WTC11 (cell line): ENCODE data around the gene VPS8.

Source experiments
- CREB1 ChIP-seq: sonication (generic); formaldehyde crosslinking; IDR thresholded peaks from 2 replicates; pipeline ENCODE4 v1.8.0; 2023; ENCODE audit warnings: mild to moderate bottlenecking, missing genetic modification reagents
- GABPB1 ChIP-seq: sonication (generic); formaldehyde crosslinking; IDR thresholded peaks from 2 replicates; pipeline ENCODE4 v1.8.1; 2023; ENCODE audit warnings: mild to moderate bottlenecking, missing genetic modification reagents
- IRF2 ChIP-seq: sonication (generic); formaldehyde crosslinking; IDR thresholded peaks from 2 replicates; pipeline ENCODE4 v1.8.0; 2022; ENCODE audit warnings: low read depth, missing genetic modification reagents, borderline replicate concordance
- JUN ChIP-seq: sonication (generic); formaldehyde crosslinking; IDR thresholded peaks from 2 replicates; pipeline ENCODE4 v1.8.0; 2023; ENCODE audit warnings: mild to moderate bottlenecking, missing genetic modification reagents
- MYBL2 ChIP-seq: sonication (generic); formaldehyde crosslinking; IDR thresholded peaks from 2 replicates; pipeline ENCODE4 v1.8.1; 2023; ENCODE audit warnings: mild to moderate bottlenecking, moderate library complexity, missing genetic modification reagents
- TF ChIP-seq, protein P1 (sequence below): sonication (generic); formaldehyde crosslinking; IDR thresholded peaks from 2 replicates; pipeline ENCODE4 v1.8.0; 2022; ENCODE audit warnings: mild to moderate bottlenecking, missing genetic modification reagents
- TF ChIP-seq, protein P2 (sequence below): sonication (generic); formaldehyde crosslinking; IDR thresholded peaks from 2 replicates; pipeline ENCODE4 v1.8.0; 2022; ENCODE audit warnings: mild to moderate bottlenecking, missing genetic modification reagents
- TF ChIP-seq, protein P3 (sequence below): sonication (generic); formaldehyde crosslinking; IDR thresholded peaks from 2 replicates; pipeline ENCODE4 v1.8.1; 2022; ENCODE audit warnings: mild to moderate bottlenecking, moderate library complexity, missing genetic modification reagents
- TF ChIP-seq, protein P4 (sequence below): fragments of 200-600 bp; IDR thresholded peaks from 2 replicates; pipeline ENCODE4 v1.8.0; 2022; ENCODE audit warnings: antibody characterized with exemption
- TF ChIP-seq, protein P5 (sequence below): sonication (generic); formaldehyde crosslinking; IDR thresholded peaks from 2 replicates; pipeline ENCODE4 v1.8.0; 2023; ENCODE audit warnings: missing genetic modification reagents, mild to moderate bottlenecking, borderline replicate concordance
- TF ChIP-seq, protein P6 (sequence below): sonication (generic); formaldehyde crosslinking; IDR thresholded peaks from 2 replicates; pipeline ENCODE4 v1.8.1; 2022; ENCODE audit warnings: low read depth, mild to moderate bottlenecking, moderate library complexity, missing genetic modification reagents, borderline replicate concordance
- TF ChIP-seq, protein P7 (sequence below): sonication (generic); formaldehyde crosslinking; IDR thresholded peaks from 2 replicates; pipeline ENCODE4 v1.8.0; 2022; ENCODE audit warnings: missing genetic modification reagents
- TF ChIP-seq, protein P8 (sequence below): sonication (generic); formaldehyde crosslinking; IDR thresholded peaks from 2 replicates; pipeline ENCODE4 v1.8.0; 2023; ENCODE audit warnings: mild to moderate bottlenecking, missing genetic modification reagents
- TF ChIP-seq, protein P9 (sequence below): sonication (generic); formaldehyde crosslinking; IDR thresholded peaks from 2 replicates; pipeline ENCODE4 v1.8.0; 2022; ENCODE audit warnings: mild to moderate bottlenecking, missing genetic modification reagents

DNA sequence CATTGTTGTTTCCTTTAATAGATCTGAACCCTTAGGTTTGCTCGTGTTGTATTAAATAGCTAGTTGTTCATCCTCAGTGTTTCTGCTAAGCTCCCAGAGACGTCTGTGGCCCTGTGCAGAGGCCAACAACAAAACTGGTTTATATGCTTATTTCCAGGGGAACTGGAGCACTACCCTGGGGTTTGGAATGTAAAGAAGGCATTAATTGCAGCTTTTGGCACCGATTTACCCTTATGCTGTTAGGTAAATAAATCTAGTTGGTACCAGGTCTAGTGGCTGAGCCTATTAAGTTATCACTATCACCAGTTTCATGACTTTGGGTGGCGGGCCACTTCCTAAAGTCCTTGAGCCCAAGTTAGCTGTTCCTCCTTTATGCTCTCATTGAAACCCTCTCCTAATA is 12.0 kb downstream of the VPS8 start:
- TF ChIP-seq, protein P1, sequence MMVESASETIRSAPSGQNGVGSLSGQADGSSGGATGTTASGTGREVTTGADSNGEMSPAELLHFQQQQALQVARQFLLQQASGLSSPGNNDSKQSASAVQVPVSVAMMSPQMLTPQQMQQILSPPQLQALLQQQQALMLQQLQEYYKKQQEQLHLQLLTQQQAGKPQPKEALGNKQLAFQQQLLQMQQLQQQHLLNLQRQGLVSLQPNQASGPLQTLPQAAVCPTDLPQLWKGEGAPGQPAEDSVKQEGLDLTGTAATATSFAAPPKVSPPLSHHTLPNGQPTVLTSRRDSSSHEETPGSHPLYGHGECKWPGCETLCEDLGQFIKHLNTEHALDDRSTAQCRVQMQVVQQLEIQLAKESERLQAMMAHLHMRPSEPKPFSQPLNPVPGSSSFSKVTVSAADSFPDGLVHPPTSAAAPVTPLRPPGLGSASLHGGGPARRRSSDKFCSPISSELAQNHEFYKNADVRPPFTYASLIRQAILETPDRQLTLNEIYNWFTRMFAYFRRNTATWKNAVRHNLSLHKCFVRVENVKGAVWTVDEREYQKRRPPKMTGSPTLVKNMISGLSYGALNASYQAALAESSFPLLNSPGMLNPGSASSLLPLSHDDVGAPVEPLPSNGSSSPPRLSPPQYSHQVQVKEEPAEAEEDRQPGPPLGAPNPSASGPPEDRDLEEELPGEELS, result no peak
- TF ChIP-seq, protein P2, sequence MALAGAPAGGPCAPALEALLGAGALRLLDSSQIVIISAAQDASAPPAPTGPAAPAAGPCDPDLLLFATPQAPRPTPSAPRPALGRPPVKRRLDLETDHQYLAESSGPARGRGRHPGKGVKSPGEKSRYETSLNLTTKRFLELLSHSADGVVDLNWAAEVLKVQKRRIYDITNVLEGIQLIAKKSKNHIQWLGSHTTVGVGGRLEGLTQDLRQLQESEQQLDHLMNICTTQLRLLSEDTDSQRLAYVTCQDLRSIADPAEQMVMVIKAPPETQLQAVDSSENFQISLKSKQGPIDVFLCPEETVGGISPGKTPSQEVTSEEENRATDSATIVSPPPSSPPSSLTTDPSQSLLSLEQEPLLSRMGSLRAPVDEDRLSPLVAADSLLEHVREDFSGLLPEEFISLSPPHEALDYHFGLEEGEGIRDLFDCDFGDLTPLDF (CRISPR knock-in tag), result no peak
- TF ChIP-seq, protein P3, sequence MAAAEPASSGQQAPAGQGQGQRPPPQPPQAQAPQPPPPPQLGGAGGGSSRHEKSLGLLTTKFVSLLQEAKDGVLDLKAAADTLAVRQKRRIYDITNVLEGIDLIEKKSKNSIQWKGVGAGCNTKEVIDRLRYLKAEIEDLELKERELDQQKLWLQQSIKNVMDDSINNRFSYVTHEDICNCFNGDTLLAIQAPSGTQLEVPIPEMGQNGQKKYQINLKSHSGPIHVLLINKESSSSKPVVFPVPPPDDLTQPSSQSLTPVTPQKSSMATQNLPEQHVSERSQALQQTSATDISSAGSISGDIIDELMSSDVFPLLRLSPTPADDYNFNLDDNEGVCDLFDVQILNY (CRISPR knock-in tag), result no peak
- TF ChIP-seq, protein P4, sequence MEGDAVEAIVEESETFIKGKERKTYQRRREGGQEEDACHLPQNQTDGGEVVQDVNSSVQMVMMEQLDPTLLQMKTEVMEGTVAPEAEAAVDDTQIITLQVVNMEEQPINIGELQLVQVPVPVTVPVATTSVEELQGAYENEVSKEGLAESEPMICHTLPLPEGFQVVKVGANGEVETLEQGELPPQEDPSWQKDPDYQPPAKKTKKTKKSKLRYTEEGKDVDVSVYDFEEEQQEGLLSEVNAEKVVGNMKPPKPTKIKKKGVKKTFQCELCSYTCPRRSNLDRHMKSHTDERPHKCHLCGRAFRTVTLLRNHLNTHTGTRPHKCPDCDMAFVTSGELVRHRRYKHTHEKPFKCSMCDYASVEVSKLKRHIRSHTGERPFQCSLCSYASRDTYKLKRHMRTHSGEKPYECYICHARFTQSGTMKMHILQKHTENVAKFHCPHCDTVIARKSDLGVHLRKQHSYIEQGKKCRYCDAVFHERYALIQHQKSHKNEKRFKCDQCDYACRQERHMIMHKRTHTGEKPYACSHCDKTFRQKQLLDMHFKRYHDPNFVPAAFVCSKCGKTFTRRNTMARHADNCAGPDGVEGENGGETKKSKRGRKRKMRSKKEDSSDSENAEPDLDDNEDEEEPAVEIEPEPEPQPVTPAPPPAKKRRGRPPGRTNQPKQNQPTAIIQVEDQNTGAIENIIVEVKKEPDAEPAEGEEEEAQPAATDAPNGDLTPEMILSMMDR, result no peak
- TF ChIP-seq, protein P5, sequence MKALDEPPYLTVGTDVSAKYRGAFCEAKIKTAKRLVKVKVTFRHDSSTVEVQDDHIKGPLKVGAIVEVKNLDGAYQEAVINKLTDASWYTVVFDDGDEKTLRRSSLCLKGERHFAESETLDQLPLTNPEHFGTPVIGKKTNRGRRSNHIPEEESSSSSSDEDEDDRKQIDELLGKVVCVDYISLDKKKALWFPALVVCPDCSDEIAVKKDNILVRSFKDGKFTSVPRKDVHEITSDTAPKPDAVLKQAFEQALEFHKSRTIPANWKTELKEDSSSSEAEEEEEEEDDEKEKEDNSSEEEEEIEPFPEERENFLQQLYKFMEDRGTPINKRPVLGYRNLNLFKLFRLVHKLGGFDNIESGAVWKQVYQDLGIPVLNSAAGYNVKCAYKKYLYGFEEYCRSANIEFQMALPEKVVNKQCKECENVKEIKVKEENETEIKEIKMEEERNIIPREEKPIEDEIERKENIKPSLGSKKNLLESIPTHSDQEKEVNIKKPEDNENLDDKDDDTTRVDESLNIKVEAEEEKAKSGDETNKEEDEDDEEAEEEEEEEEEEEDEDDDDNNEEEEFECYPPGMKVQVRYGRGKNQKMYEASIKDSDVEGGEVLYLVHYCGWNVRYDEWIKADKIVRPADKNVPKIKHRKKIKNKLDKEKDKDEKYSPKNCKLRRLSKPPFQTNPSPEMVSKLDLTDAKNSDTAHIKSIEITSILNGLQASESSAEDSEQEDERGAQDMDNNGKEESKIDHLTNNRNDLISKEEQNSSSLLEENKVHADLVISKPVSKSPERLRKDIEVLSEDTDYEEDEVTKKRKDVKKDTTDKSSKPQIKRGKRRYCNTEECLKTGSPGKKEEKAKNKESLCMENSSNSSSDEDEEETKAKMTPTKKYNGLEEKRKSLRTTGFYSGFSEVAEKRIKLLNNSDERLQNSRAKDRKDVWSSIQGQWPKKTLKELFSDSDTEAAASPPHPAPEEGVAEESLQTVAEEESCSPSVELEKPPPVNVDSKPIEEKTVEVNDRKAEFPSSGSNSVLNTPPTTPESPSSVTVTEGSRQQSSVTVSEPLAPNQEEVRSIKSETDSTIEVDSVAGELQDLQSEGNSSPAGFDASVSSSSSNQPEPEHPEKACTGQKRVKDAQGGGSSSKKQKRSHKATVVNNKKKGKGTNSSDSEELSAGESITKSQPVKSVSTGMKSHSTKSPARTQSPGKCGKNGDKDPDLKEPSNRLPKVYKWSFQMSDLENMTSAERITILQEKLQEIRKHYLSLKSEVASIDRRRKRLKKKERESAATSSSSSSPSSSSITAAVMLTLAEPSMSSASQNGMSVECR (CRISPR knock-in tag), result no peak
- TF ChIP-seq MYBL2 (no peak), IRF2 (CRISPR knock-in tag) (no peak), CREB1 (CRISPR knock-in tag) (no peak), JUN (CRISPR knock-in tag) (no peak), GABPB1 (CRISPR knock-in tag) (no peak)
- TF ChIP-seq, protein P6, sequence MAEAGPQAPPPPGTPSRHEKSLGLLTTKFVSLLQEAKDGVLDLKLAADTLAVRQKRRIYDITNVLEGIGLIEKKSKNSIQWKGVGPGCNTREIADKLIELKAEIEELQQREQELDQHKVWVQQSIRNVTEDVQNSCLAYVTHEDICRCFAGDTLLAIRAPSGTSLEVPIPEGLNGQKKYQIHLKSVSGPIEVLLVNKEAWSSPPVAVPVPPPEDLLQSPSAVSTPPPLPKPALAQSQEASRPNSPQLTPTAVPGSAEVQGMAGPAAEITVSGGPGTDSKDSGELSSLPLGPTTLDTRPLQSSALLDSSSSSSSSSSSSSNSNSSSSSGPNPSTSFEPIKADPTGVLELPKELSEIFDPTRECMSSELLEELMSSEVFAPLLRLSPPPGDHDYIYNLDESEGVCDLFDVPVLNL, result no peak
- TF ChIP-seq, protein P7, sequence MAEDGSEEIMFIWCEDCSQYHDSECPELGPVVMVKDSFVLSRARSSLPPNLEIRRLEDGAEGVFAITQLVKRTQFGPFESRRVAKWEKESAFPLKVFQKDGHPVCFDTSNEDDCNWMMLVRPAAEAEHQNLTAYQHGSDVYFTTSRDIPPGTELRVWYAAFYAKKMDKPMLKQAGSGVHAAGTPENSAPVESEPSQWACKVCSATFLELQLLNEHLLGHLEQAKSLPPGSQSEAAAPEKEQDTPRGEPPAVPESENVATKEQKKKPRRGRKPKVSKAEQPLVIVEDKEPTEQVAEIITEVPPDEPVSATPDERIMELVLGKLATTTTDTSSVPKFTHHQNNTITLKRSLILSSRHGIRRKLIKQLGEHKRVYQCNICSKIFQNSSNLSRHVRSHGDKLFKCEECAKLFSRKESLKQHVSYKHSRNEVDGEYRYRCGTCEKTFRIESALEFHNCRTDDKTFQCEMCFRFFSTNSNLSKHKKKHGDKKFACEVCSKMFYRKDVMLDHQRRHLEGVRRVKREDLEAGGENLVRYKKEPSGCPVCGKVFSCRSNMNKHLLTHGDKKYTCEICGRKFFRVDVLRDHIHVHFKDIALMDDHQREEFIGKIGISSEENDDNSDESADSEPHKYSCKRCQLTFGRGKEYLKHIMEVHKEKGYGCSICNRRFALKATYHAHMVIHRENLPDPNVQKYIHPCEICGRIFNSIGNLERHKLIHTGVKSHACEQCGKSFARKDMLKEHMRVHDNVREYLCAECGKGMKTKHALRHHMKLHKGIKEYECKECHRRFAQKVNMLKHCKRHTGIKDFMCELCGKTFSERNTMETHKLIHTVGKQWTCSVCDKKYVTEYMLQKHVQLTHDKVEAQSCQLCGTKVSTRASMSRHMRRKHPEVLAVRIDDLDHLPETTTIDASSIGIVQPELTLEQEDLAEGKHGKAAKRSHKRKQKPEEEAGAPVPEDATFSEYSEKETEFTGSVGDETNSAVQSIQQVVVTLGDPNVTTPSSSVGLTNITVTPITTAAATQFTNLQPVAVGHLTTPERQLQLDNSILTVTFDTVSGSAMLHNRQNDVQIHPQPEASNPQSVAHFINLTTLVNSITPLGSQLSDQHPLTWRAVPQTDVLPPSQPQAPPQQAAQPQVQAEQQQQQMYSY, result no peak
- TF ChIP-seq, protein P8, sequence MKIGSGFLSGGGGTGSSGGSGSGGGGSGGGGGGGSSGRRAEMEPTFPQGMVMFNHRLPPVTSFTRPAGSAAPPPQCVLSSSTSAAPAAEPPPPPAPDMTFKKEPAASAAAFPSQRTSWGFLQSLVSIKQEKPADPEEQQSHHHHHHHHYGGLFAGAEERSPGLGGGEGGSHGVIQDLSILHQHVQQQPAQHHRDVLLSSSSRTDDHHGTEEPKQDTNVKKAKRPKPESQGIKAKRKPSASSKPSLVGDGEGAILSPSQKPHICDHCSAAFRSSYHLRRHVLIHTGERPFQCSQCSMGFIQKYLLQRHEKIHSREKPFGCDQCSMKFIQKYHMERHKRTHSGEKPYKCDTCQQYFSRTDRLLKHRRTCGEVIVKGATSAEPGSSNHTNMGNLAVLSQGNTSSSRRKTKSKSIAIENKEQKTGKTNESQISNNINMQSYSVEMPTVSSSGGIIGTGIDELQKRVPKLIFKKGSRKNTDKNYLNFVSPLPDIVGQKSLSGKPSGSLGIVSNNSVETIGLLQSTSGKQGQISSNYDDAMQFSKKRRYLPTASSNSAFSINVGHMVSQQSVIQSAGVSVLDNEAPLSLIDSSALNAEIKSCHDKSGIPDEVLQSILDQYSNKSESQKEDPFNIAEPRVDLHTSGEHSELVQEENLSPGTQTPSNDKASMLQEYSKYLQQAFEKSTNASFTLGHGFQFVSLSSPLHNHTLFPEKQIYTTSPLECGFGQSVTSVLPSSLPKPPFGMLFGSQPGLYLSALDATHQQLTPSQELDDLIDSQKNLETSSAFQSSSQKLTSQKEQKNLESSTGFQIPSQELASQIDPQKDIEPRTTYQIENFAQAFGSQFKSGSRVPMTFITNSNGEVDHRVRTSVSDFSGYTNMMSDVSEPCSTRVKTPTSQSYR (CRISPR knock-in tag), result no peak
- TF ChIP-seq, protein P9, sequence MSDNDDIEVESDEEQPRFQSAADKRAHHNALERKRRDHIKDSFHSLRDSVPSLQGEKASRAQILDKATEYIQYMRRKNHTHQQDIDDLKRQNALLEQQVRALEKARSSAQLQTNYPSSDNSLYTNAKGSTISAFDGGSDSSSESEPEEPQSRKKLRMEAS, result no peak
